HG03342 (cell line): ENCODE results near the gene CALB2.
"Not testable (repeated sequence)": the region's sequence is repeated elsewhere in the genome, so short reads cannot be mapped to it uniquely, and the experiment has no call there.

Experiments used
- ATAC-seq: cut with Tn5 transposase; IDR thresholded peaks from one replicate; pipeline ENCODE4 v1.9.1; 2021; ENCODE audit warnings: mild to moderate bottlenecking, moderate library complexity; ENCODE audit not compliant: unreplicated experiment

CALB2 gene

DNA sequence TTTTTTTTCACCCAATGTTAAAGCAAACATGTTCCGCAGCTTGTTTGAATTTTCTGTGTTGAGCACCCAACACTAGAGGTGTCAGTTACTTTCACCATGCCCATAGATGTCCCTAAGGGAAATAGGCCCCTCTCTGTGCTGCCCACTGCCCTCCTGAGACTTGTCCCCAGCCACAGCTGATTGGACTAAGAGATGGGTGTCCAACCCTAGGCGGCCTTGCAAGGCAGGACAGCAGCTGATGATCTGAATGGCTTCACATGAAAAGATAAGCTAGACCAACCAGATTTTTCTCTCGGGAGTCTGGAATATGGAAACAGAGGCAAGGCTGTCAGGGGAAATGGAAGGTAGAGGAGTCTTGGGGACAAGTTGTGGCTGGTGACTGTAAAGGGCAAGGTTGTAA lies 6.1 kb upstream of the CALB2 start:
- no peak for ATAC-seq

DNA sequence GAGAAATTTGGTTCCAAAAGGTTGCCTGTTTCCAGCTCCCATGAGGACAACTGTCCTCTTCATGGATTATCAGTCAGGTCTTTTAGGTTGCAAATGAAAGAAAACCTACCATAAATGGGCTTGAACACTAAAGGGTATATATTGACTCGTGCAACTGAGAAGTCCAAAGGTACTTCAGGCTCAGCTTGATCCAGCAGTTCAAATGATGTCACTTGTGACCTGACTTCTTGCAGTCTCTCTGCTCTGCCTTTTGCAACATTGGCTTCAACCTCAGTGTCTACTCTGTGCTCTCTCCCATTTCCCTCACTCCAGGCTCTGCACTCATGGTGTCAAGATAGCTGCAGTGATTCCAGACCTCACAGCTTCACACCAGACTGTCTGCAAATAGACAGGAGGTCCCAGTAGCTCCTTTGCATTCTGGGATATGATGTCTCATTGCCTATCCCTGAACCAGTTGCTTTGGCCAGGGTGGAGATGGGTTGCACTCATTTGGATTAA lies 5.5 kb upstream of the CALB2 start:
- ATAC-seq, result no peak

DNA sequence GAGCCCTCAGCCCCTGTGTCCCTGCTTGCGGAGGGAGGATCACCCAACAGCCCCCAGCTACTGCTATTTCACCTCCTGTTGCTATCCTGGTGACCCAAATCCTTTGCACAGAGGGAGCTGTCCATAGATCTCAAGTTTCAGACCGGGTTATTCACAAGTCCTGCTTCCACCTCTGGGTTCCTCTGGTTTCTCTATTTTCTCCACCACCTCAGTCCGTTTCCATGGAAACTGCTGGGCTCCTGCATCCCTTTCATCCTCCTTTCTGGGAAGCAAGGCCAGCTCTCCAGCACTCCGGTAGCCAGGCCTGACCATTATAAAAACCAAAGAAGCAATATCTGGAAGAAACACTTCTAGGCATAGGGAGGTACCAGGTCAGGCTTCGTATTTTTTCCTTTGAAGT lies 4.8 kb upstream of the CALB2 start:
- no peak for ATAC-seq

DNA sequence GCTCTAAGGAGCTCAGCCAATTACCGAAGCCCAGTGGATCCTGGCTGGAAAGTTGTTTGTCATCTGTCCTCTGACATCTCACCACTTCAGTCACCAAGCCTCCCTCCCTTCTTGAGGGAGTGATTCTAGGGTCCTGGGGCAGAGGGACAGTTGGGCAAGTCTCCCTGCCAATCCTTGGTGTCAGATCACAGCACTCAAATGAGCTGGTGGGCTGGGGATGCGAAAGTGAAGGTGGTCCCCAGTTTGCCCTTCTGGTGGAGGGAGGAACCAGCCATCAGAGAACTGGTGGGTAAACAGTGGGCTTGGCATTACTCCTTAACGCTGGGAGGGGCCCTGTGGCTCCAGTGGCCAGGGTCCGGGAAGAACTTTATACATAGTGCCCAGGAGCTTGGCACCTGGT lies 4.4 kb upstream of the CALB2 start:
- ATAC-seq, result no peak

- no peak for ATAC-seq
Measured at GRCh38 chr16:71356051-71356740, 2.3 kb upstream of the CALB2 start.

GRCh38 chr16:71356936-71357335 lies 1.6 kb upstream of the CALB2 start:
- not testable (repeated sequence) for ATAC-seq

- no peak for ATAC-seq
Measured at GRCh38 chr16:71357681-71358080, 842 bp upstream of the CALB2 start.

DNA sequence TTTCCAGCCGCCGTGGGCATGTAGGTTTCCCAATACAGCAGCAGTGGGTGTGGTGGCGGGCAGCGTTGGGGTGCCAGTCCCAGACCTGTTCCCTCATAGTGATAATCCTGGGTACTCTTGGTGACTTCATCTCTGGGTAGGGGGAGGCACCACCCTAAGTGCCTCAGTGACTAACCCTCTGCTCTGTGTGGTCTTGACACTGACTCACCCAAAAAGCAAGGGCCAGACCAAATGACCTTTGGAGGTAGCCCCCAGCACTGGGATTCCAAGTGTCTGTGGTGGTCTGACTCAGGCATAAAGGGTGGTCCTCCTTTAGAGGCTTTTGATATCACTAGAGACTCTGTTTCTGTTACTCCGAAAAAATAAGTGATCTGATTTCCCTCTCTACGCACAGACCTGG lies 908 bp downstream of the CALB2 start:
- ATAC-seq, result no peak

DNA sequence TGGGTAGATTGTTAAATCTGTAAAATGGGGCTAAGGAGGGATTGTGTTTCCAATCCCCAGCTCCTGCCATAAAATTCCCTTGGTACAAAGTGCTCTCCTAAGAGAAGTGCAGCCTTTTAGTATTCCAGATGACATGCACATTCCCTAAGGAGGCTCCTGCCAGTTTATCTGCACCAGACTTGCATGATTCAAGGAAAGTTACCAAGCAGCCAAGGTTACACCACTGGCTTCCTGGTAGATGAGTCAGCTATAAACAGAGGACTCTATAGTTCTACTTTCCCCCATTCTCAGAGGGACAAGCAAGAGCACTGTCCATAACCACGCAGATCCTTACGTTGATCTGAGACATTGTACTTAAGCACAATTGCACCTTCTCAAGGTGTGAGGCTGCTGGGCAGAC lies 1.9 kb downstream of the CALB2 start:
- ATAC-seq, result no peak

GRCh38 chr16:71364133-71364681 lies 5.7 kb downstream of the CALB2 start:
- no peak for ATAC-seq

- no peak for ATAC-seq
Measured at GRCh38 chr16:71365021-71365420, 6.5 kb downstream of the CALB2 start.

DNA sequence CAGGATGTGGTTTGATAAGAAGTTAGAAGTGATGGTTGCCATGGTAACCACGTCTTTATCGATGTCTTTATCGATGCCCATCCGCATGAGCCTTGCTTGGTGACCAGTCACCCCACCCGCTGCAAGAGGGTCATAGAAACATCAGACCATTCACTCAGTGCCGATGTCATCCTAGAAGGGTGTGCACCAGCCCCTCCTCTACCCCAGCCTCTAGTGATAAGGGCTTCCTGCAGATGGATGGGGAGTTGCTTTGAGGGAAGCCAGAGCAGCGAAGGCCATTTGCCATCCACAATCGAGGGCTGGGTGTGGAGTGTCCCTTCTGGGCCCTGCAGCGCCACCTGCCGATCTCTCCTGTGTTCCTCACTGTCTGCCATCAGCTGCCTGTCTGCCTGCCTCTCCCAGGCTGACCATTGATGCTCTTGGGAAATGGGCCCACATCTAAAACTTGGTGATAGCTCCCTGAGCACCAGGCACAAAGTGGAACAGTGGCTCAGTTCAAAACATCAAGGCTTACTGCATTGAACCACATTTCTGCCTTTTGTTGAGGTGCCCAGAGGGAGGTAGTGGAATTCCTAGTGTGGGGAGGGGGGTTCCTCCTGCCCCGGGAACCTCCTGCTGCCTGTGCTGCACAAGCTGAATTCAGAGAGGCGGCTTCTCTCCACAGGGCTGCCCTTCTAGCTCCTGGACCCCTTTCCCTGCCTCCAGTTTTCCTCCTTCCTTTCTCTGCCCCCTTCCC lies 8.9 kb downstream of the CALB2 start:
- ATAC-seq, result no peak

GRCh38 chr16:71368958-71369357 lies 10.4 kb downstream of the CALB2 start:
- no peak for ATAC-seq

- ATAC-seq, result no peak
Measured at GRCh38 chr16:71369494-71369893, 11.0 kb downstream of the CALB2 start.

GRCh38 chr16:71371237-71371636 lies 12.7 kb downstream of the CALB2 start:
- ATAC-seq, result no peak

GRCh38 chr16:71373073-71373472 lies 14.6 kb downstream of the CALB2 start:
- ATAC-seq, result no peak

DNA sequence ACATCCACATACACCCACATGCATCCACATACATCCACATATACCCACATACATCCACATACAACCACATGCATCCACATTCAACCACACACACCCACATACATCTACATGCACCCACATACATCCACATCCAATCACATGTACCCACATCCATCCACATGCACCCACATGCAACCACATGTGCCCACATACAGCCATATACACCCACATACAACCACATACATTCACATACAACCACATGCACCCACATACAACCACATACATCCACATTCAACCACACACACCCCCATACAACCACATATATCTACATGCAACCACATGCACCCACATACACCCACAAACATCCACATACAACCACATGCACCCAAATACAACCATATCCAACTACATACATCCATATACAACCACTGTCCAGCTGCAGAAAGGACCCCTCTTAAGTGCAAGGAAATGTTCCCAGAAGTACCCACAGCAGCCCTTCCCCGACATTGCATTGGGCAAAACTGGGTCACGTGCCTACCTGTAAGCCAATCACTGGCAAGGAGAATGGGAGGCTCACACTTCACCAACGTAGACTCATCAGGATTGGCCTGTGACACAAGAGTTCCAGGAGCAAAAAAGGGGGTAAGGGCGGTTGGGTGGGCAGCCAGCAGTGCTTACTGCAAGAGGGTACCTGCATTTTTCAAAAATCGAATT lies 18.1 kb downstream of the CALB2 start:
- no peak for ATAC-seq

DNA sequence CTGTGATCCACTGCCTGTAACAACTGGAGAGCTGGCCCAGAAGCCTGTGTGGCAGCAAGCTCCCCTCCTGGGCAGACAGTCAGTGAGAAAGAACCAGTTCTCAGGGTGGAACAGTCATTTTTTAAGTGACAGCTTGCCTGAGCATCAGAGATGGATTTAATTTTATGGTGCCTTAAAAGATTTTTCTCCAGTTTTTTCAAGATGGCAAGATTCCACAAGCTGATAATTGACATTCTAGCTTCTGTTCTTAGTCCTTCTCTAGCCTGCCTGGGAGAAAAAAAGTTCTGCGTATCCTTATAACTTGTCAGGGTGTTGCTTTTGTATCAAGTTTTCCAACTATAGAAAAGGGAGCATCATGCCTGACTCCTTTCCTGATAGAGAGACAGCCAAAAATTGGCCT lies 21.2 kb downstream of the CALB2 start:
- ATAC-seq, result no peak

GRCh38 chr16:71380831-71381230 lies 22.3 kb downstream of the CALB2 start:
- no peak for ATAC-seq

DNA sequence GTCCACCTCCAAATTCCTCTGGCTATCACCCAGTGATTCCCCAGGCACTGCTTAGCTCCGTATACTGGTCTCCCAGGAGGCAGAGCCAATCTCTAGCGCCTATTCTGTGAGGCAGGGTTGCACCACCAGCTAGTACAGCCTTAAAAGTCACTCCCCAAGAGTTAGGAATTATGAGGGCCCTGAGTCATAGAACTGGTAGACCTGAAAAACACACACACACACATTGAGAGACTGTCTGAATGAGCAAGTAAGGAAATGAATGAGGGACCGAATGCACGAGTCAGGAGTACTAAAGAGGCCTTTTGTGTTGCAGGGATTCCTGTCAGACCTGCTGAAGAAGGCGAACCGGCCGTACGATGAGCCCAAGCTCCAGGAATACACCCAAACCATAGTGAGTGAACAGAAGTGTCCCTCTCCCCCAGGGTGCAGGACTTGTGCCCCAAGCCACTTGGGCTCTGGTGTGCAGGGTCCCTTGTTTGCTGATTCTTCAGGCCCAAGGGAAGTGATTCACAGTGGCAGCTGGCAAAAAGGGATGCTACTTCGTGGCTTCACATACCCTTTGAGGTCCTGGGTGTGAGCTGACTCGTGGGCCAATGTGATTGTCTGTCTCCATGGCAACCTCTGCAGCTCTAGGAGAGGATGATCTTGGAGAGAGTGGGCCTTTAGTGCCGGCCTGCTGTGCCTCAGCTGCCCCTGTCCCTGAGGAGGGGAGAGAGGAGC lies 24.7 kb downstream of the CALB2 start:
- no peak for ATAC-seq
